Natural killer cell (primary cell): ENCODE results near the gene BBS4. TPM values are rescaled to one million over a fixed set of nuclear protein-coding genes. Genes with fewer than 3 reads are reported as not detected.
A peak's percentile ranks its signal among the peaks of the same experiment; 100 is the strongest.

ENCODE experiments used
- ATAC-seq, 3 donors: fragments of 150-1000 bp in 2 of 3; fragments of 200-7000 bp in 1 of 3; cut with Tn5 transposase; 1 replicate in 1 of 3; 2 replicates in 2 of 3; pipeline ENCODE4 v1.10.0; 2021; ENCODE audit warnings: mild to moderate bottlenecking in 2 of 3, moderate library complexity in 2 of 3
- DNase-seq, 2 donors: peaks; one replicate each; pipeline versions ENCODE4 v3.0.0 to v3.0.0-alpha.2; 2013 to 2021; ENCODE audit warnings: mixed read lengths in 1 of 2
- H3K27ac ChIP-seq: one replicate; pipeline ENCODE4 v1.5.1; 2013; ENCODE audit warnings: mild to moderate bottlenecking, low read length
- H3K27me3 ChIP-seq: one replicate; pipeline ENCODE4 v1.6.1; 2013; ENCODE audit warnings: low read length; ENCODE audit not compliant: control insufficient read depth, insufficient read depth
- H3K36me3 ChIP-seq: one replicate; pipeline ENCODE4 v1.6.1; 2013; ENCODE audit warnings: low read length; ENCODE audit not compliant: control insufficient read depth, insufficient read depth
- H3K4me1 ChIP-seq: one replicate; pipeline ENCODE4 v1.6.1; 2013; ENCODE audit warnings: low read length; ENCODE audit not compliant: control insufficient read depth, insufficient read depth
- H3K4me3 ChIP-seq: one replicate; pipeline ENCODE4 v1.5.1; 2013; ENCODE audit warnings: low read length
- H3K9me3 ChIP-seq: one replicate; pipeline ENCODE4 v1.6.1; 2013; ENCODE audit warnings: low read length; ENCODE audit not compliant: control insufficient read depth, insufficient read depth
- H3K27ac Mint-ChIP-seq, 2 donors: one replicate each; pipeline ENCODE4 v1.8.0; 2022; ENCODE audit warnings: mild to moderate bottlenecking in 2 of 2, mixed read lengths in 2 of 2, moderate library complexity in 1 of 2
- H3K27me3 Mint-ChIP-seq, 2 donors: one replicate each; pipeline ENCODE4 v1.8.0; 2022; ENCODE audit warnings: low read depth in 2 of 2, mixed read lengths in 2 of 2
- H3K36me3 Mint-ChIP-seq: one replicate; pipeline ENCODE4 v1.8.0; 2022; ENCODE audit warnings: mixed read lengths
- H3K4me1 Mint-ChIP-seq, 2 donors: one replicate each; pipeline ENCODE4 v1.8.0; 2022; ENCODE audit warnings: mixed read lengths in 2 of 2
- H3K4me3 Mint-ChIP-seq: one replicate; pipeline ENCODE4 v1.8.0; 2022; ENCODE audit warnings: mild to moderate bottlenecking, moderate library complexity, mixed read lengths
- H3K9me3 Mint-ChIP-seq, 2 donors: one replicate each; pipeline ENCODE4 v1.8.0; 2022; ENCODE audit warnings: mixed read lengths in 2 of 2
- WGBS: methylation state at CpG from one replicate; pipeline ENCODE4 v1.1.7; 2013; ENCODE audit warnings: missing lambda C conversion rate; ENCODE audit not compliant: insufficient coverage; 5-methylcytosine and 5-hydroxymethylcytosine counted together
- intact Hi-C: fragments of 100-400 bp; cut with micrococcal nuclease; formaldehyde crosslinking; loops from one replicate; pipeline ENCODE4 v1.14.2; 2022
- total RNA-seq, 4 donors: library from RNA; stranded (reverse); fragments of 120-200 nt in 1 of 4; gene quantifications; one replicate each; pipeline versions ENCODE4 v1.2.3 to v1.2.4, GENCODE V29; 2013 to 2022
- TF ChIP-seq, protein P1 (sequence below): fragments of 200-600 bp; IDR thresholded peaks from one replicate; pipeline ENCODE4 v1.8.0; 2022; ENCODE audit warnings: antibody characterized with exemption

Gene BBS4
- total RNA-seq, 3 donors from 2014 or later (not counting 1 experiment from before 2014, with no cell fraction given): 24.7 to 37.2 (median 26.7) TPM

DNA sequence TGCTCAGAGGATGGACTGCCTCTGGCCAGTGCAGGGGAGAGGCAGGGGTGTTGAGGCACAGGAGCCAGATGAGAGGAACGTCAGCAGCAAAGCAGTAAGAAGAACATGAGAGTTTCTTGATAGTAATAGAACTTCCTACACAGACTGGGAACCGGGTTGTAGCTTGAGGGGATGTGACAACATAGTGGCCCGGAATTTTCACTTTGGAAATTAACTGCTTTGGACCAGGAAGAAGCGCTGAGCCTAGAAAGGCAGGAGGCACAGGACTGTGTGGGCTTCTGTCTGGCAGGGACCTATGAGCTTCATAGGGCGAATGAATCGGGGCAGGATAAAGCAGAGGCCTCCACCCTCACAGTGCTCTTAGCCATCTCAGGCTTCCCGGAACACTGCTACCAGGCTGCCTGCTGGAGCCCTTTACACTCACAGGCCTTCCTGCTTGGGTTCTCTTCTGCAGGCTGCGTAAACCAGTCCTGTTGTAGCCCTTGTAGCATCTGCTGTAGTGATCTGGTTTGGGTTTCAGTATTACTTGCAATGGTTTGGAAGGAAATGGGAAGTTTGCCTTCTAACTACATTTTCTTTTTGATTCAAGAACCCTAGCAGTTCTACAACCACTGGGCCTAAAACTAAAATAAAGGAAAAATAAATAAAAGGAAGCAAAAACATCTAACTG lies 100.8 kb downstream of the BBS4 start:
- Mint-ChIP-seq H3K4me3 (no peak overlapping the region), H3K27me3 (peaks cover 0 to 14% of the 10 kb centered on the region in 2 donors), H3K4me1 (peaks cover 33 to 52% of the 10 kb centered on the region in 2 donors), H3K27ac (peak overlapping the region; percentile 85 to 93), H3K36me3 (no peaks in the 10 kb centered on the region), H3K9me3 (peaks cover 0 to 3% of the 10 kb centered on the region in 2 donors)
- no peak overlapping the region for H3K27ac ChIP-seq
- H3K9me3 ChIP-seq: no peaks in the 10 kb centered on the region
- no peak overlapping the region for H3K4me3 ChIP-seq
- H3K27me3 ChIP-seq: no peaks in the 10 kb centered on the region
- DNase-seq: peak in 1 of 2 donors; percentile 16
- TF ChIP-seq, protein P1, sequence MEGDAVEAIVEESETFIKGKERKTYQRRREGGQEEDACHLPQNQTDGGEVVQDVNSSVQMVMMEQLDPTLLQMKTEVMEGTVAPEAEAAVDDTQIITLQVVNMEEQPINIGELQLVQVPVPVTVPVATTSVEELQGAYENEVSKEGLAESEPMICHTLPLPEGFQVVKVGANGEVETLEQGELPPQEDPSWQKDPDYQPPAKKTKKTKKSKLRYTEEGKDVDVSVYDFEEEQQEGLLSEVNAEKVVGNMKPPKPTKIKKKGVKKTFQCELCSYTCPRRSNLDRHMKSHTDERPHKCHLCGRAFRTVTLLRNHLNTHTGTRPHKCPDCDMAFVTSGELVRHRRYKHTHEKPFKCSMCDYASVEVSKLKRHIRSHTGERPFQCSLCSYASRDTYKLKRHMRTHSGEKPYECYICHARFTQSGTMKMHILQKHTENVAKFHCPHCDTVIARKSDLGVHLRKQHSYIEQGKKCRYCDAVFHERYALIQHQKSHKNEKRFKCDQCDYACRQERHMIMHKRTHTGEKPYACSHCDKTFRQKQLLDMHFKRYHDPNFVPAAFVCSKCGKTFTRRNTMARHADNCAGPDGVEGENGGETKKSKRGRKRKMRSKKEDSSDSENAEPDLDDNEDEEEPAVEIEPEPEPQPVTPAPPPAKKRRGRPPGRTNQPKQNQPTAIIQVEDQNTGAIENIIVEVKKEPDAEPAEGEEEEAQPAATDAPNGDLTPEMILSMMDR: no peak
- no peak for ATAC-seq
- 89% methylated on average over 7 of the region's 8 CpGs for WGBS
- intact Hi-C loops: loop anchor here (10.0 kb wide), 4 partner anchors 268 to 562 kb away; partner anchors contain the start of genes ARIH1, HEXA and NEO1
- peaks cover 38% of the 10 kb centered on the region for H3K4me1 ChIP-seq
- H3K36me3 ChIP-seq: peaks cover under 1% of the 10 kb centered on the region

DNA sequence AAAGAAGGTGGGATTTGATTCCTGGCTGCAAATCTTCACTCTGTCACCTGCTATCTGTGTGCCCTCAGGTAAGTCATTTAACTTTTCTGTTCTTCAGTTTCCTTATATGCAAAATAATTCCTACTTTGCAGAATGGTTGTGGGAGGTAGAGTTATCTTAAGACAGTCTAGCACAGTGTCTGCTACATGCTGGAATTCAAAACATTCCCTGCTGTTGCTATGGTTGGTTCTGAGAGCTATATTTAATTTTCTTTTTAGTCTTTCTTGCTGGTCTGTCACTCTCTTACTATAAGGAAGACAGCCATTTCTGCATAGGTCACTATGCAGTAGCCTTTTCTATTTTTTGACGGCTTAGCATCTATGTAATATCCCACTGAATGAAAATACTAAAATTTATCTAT lies 101.5 kb downstream of the BBS4 start:
- peaks cover 31 to 47% of the 10 kb centered on the region in 2 donors for H3K4me1 Mint-ChIP-seq
- no peak overlapping the region for H3K4me3 Mint-ChIP-seq
- no peak for ATAC-seq
- H3K27ac Mint-ChIP-seq: no peak overlapping the region
- H3K9me3 Mint-ChIP-seq: peaks cover 0 to 3% of the 10 kb centered on the region in 2 donors
- whole genome bisulfite sequencing: no CpG with 5 or more reads among the region's 1 CpG
- H3K4me3 ChIP-seq: no peak overlapping the region
- no peak for DNase-seq
- no peaks in the 10 kb centered on the region for H3K27me3 ChIP-seq
- no peaks in the 10 kb centered on the region for H3K36me3 ChIP-seq
- peaks cover 31% of the 10 kb centered on the region for H3K4me1 ChIP-seq
- TF ChIP-seq, protein P1: no peak
- no peaks in the 10 kb centered on the region for H3K9me3 ChIP-seq
- H3K27me3 Mint-ChIP-seq: peaks cover 7 to 22% of the 10 kb centered on the region in 2 donors
- intact Hi-C loops: loop anchor here (10.0 kb wide), 4 partner anchors 267 to 563 kb away; partner anchors contain the start of genes ARIH1, HEXA and NEO1
- no peak overlapping the region for H3K27ac ChIP-seq
- H3K36me3 Mint-ChIP-seq: no peaks in the 10 kb centered on the region

Other genes with a start within 250 kb of the BBS4 start
- gene ARIH1, start 211.9 kb upstream of the BBS4 start, total RNA-seq: 100 to 1,000 TPM; 193 to 212 (median 212) TPM
- 1 to 10 TPM in 1 of 3 donors, not detected in 2; 1.1 TPM for gene GOLGA6B, start 31.5 kb upstream of the BBS4 start, total RNA-seq
- 1 to 10 TPM in 2 of 3 donors, under 1 TPM in 1; 0.88 to 1.8 (median 1.1) TPM for gene HIGD2B, start within 50 bp of the BBS4 start, total RNA-seq
- 100 to 1,000 TPM in 2 of 3 donors, 10 to 100 TPM in 1; 99.8 to 113 (median 101) TPM for gene ADPGK, start 97.6 kb downstream of the BBS4 start, total RNA-seq